ENCODE results near the gene DUS2.
A peak's percentile ranks its signal among the peaks of the same experiment; 100 is the strongest.
"Not testable (repeated sequence)": the region's sequence is repeated elsewhere in the genome, so short reads cannot be mapped to it uniquely, and the experiment has no call there.

Gene DUS2

DNA sequence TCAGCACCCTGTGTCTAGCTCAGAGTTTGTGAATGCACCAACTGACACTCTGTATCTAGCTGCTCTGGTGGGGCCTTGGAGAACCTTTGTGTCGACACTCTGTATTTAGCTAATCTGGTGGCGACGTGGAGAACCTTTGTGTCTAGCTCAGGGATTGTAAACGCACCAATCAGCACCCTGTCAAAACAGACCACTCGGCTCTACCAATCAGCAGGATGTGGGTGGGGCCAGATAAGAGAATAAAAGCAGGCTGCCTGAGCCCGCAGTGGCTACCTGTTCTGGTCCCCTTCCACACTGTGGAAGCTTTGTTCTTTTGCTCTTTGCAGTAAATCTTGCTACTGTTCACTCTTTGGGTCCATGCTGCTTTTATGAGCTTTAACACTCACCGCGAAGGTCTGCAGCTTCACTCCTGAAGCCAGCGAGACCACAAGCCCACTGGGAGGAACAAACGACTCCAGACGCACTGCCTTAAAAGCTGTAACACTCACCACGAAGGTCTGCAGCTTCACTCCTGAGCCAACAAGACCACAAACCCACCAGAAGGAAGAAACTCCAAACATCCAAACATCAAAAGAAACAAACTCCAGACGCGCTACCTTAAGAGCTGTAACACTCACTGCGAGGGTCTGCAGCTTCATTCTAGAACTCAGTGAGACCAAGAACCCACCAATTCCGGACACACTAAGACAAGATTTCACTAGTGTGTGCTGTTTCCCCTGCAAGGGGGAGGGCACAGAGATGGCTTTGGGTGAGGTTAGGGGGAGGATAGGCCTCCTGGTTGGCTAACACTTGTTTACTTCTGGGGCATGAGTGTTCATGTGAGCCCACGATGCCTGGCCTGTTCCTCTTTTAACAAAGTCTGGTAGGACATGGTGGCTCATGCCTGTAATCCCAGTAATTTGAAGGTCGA, 24.1 kb upstream of the DUS2 start, which contains the start of gene DPEP2:
Gene DPEP2, minus strand, starts transcription at position 706 of the 910 bp plus-strand sequence. CDS start 6,272 bp downstream, outside the sequence.
- DNase-seq (ENCODE audit: low read depth in 2 of 2): not testable (repeated sequence)

DNA sequence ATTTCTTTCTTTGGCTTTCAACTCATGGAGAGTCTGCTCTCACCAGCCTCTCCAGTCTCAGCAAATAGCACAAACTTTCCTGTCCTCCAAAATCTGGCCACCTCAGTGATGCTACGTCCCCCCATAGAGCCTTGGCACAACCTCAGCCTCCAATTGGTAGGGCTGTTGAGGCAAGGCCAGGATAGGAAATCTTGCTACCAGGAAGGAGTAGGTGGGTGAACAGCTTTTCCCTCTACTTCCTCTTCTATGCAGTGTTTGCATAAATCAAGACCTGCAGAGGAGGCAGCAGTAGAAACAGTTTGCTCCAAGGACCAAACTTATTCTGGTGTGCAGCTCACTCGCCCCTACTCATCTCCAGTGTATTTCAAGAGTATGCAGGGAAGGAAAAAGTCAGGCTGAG, 23.1 kb upstream of the DUS2 start:
- DNase-seq (ENCODE audit: low read depth in 2 of 2): no peak

DNA sequence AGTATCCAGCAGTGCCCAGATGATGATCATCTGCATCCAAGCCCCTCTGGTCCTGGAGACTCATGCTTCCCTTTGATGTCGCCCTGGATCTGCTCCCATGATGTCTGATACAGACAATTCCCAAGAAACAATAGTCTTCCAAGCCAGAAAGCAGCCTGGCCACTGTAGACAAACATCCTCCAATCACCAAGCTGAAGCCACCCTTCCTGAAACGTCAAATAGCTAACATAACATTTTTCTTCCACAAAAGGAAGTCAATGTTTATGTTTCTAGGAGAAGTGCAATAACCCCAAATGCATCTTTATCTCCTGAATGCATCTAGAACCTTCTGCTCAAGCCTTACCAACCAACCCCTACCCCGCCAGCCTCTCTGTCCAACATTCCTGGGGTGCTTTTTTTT, 22.6 kb upstream of the DUS2 start:
- DNase-seq (ENCODE audit: low read depth in 2 of 2): no peak

DNA sequence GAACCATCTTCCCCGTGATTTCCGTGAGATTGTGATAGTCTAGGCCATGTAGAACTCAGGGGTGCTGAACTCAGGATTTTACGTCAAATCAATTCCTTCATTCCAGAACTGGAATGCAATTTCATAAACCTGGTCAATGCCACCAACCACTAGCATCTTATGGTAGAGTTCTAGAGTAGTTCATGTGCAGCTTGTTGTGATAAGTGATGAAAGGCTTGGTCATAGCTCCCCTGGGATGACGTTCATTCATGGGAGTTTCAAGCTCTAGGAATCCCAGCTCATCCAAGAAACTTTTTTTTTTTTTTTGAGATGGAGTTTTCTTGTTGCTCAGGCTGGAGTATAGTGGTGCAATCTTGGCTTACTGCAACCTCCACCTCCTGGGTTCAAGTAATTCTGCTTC, 20.1 kb upstream of the DUS2 start:
- DNase-seq (ENCODE audit: low read depth in 2 of 2): no peak

DNA sequence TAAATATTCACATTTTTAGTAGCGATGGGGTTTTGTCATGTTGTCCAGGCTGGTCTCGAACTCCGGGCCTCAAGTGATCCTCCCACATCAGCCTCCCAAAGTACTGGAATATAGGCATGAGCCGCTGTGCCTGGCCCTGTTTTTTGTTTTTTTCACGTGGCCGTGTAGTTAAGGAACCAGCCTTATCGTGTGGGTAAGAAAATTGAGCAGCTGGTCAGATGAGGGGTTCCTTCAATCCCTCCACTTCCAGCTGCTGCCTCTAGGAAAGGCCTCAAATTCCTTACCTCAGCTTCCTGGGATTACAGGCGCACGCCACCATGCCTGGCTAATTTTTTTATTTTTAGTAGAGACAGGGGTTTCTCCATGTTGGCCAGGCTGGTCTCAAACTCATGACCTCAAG, 17.9 kb upstream of the DUS2 start:
- DNase-seq (ENCODE audit: low read depth in 2 of 2): no peak

DNA sequence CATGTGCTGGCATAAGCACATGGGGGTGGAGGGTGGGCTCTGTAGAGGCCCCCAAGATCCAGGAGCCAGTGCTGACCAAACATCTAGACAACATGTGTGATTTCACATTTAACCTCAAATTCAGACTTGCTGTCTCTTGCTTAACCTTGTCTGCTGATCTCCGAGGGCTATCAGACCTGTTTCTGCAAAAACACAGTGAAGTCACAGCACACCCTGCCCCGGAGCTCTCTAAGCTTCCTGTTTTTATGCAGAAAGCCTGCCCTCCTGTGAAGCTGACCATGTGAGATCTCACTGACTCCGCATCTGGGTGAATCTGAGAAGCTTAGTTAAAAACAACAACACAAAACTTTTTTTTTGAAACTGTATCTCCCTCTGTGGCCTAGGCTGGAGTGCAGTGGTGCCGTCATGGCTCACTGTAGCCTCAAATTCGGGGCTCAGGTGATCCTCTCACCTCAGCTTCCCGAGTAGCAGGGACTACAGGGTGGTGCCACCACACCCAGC, 17.2 kb upstream of the DUS2 start:
- DNase-seq (ENCODE audit: low read depth in 2 of 2): no peak

DNA sequence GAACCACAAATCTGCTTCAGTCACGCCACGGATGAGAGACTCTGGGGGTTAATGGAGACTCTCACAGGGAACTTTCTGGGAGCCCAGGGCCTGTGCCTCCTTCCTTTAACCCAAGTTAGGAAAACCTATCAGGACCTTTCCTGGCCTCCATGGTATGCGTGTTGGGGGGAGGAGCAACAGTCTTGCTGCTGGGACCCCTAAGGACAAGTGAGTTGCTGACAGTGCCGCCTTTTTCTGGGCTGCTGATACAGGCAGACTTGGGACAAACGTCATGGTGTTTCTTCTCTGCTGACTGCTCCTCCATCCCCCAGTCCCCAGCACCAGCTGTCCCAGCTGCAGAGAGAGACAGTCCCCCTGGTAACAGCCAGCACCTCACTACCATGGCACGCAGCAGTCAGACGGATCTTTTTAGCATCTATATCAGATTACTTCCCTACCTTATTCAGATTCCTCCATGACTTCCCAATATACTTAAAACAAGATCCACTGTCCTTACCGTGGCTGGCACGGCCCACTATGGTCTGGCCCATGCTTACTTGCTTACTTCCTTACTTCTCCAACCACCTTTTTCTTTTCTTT, 13.8 kb upstream of the DUS2 start:
- DNase-seq (ENCODE audit: low read depth in 2 of 2): no peak

DNA sequence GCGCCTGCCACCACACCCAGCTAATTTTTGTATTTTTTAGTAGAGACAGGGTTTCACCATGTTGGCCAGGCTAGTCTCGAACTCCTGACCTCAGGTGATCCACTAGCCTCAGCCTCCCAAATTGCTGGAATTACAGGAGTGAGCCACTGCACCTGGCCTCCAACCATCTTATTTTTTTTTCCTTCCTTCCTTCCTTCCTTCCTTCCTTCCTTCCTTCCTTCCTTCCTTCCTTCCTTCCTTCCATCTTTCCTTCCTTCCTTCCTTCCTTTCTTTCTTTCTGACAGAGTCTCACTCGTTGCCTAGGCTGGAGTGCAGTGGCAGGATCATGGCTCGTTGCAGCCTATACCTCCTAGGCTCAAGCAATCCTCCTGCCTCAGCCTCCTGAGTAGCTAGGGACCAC, 13.2 kb upstream of the DUS2 start:
- not testable (repeated sequence) for DNase-seq (ENCODE audit: low read depth in 2 of 2)

DNA sequence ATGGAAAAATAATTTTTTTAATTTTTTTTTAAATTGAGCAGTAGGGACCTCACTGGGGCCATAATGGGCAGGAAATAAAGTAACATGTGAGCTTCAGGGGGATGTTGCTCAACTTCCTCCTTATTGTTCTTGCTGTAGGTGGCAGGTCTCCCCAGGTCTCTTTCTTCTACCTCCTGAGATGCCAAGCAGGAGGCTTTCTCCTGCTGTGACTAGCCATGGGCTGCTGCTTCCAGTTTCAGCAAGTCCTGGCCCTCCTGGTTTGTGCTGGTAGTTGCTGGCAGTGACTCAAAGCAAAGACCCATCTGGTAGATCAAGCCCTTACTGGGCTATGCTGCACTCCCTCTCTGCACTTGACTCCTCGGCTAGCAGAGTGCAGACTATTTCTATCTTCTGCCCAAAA, 9.6 kb upstream of the DUS2 start:
- DNase-seq (ENCODE audit: low read depth in 2 of 2): no peak

DNA sequence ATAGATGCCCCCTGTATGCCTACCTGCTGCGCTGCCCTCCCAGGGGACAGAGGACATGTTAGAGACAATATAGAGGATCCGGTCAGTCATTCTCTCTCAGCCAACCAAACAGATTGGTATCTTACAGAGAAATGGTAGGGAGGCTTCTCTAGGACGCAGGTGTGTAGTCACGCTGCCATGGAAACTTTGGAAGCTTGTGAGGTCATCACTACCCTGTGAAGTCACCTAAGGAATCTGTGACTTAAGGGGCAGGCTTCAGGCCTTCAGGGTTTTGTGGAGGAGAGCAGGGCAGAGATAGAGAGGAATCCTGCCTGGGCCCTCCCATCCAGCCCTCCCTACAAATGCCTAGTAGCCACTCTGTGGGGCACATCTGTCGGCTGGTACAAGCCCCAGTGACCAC, 7.4 kb upstream of the DUS2 start, which contains the start of gene DPEP2NB:
Gene DPEP2NB, minus strand, starts transcription at position 231 of the 400 bp plus-strand sequence. Its CDS starts 141 bp downstream, at position 90.
- DNase-seq (ENCODE audit: low read depth in 2 of 2): no peak

DNA sequence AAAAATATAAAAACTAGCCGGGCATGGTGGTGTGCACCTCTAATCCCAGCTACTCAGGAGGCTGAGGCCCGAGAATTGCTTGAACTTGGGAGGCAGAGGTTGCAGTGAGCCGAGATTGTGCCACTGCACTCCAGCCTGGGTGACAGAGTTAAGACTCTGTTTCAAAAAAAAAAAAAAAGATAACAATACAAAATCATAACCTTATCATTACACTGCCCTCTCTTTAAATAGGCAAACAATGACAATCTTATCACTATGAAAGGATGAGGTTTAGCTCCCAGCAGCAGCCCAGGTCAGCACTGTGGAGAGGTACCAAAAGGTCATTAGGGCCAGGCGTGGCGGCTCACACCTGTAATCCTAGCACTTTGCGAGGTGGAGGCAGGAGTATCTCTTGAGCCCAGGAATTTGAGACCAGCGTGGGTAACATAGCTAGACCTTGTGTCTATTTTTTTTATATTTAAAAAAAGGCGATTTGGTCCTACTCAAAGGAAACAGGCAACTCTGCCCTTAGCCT, 3.9 kb upstream of the DUS2 start:
- DNase-seq (ENCODE audit: low read depth in 2 of 2): no peak

DNA sequence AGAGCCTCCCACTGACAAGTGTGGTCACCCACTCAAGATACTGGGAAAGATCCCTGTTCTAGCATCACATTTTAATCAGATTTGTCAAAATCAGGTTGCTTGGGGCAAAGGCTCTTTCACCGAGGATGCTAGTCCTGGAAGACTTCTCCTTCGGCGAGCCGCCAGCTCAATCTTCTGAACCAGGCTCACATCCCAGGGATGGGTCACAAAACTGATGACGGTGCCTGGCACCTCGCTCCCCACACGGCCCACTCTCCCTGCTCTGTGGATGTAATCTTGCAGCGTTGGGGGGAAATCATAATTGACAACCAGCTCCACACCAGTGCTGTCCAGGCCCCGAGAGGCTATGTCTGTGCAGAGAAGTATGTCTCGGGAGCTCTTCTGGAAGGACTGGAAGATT, 1.6 kb upstream of the DUS2 start:
- no peak for DNase-seq (ENCODE audit: low read depth in 2 of 2)

DNA sequence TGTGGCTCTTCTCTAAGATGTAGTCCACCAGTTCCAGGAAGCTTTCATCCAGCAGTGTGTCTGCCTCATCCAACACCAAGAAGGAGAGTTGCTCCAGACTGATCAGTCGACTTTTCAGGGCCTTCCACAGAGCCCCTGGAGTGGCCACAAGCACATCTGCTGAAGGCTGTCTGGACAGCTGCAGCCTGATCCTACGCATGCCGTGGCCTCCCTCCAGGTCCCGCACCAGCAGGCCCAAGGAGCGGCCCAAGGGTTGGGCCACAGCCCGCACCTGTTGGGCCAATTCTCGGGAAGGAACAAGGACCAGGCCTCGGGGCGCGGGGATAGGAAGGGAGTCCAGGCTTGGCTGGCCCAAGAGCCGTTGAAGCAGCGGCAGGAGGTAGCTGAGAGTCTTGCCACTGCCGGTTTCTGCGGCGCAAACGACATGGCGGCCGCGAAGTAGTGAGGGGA, 781 bp upstream of the DUS2 start:
- DNase-seq (ENCODE audit: low read depth in 2 of 2): no peak

DNA sequence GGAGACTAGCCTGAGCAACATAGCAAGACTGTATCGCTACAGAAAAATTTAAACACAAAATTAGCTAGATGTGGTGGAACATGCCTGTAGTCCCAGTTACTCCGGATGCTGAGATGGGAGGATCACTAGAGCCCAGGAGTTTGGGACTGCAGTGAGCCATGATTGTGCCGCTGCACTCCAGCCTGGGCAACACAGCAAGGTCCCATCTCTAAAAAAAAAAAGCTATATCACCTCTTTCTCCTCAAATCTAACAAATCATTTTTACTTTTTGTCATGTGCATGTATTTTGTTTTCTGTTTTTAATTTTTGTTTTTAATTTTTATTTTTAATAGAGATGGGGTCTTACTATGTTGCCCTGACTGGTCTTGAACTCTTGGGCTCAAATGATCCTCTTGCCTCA, 5.9 kb downstream of the DUS2 start:
- DNase-seq (ENCODE audit: low read depth in 2 of 2): no peak

DNA sequence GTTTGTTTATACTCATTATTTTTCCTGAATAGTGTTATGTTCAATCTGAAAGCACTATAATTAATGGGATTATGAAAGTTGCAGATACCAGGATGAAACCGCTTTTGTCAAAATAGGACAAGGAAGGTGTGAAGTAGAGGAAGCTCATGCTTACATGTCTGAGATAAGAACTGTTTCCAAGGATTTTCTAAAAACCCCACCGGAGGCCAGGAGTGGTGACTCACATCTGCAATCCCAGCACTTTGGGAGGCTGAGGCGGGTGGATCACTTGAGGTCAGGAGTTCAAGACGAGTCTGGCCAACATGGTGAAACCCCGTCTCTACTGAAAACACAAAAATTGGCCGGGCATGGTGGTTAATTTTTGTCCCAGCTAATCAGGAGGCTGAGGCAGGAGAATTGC, 7.0 kb downstream of the DUS2 start:
- DNase-seq (ENCODE audit: low read depth in 2 of 2): not testable (repeated sequence)

DNA sequence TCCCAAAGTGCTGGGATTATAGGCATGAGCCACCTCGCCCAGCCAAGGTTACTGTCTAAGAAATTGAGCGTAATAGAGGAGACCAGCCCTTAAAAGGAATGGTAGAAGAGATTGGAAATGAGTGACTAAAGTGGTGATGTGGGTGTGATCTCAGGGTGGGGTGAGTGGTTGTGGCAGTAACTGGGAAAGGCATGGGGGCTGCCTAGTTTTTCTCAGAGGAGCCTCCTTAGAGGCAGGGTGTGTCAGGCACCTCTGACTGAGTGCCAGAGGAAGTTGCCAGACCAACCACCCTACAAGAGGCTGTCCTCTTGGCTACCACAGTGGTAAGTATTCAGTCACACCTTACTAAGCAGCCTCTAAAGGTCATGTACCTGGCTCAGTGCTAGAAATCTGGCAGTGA, 8.9 kb downstream of the DUS2 start:
- no peak for DNase-seq (ENCODE audit: low read depth in 2 of 2)

DNA sequence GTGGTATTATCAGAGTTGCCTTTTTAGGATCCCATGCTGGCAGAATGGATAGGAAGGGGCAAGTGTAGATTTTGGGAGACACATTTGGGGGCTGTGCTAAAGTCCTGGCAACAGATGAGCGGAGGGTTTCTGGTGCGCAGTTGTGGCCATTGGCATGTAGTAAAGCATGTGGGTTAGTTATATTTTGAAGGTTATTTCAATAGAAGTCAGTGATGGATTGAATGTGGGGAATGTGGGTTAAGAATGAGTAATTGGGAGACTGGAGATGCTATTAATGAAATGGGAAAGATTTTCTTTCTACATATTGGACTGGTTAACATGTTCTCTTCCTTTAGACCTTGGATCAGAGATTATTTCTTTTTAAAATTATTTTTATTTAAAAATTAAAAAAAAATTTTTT, 10.0 kb downstream of the DUS2 start:
- no peak for DNase-seq (ENCODE audit: low read depth in 2 of 2)

DNA sequence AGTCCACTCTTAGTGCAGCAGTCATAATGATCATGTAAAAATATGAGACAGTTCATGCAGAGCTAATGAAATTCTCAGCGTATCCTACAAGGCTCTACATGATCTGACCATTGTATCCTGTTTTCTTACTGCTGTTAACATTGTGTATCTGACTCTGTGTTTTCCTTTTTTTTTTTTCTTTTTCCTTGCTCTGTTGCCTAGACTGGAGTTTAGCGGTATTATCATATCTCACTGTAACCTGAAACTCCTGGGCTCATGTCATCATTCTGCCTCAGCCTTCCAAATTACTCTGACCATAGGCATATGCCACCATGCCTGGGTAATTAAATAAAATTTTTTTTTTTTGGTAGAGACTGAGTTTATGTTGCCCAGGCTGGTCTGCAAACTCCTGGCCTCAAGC, 12.1 kb downstream of the DUS2 start:
- DNase-seq (ENCODE audit: low read depth in 2 of 2): no peak

DNA sequence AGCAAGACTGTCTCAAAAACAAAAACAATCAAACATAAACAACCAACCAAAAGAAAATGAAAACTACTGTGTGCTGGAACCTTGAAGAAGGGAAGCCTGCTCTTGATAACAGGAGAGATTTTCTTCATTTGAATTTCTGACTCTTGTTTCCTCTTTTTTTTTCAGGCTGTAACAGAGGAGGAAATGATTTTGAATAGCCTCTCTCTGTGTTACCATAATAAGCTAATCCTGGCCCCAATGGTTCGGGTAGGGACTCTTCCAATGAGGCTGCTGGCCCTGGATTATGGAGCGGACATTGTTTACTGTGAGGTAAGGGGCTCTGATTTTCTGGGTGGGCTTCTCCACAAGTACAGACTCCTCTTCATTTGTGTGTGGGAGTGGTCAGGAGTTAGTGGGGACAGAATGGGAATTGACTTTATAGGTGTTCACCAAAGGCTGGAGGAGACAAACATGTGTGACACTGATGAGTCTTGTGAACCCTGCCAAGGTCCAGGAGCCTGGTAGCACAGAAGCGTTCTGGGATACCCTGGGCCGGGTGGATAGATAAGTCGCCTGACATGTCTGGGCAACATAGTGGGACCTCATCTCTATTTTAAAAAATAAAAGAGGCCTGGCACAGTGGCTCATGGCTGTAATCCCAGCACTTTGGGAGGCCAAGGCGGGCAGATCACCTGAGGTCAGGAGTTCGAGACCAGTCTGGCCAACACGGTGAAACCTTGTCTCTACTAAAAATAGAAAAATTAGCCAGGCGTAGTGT, 14.9 kb downstream of the DUS2 start:
- no peak for DNase-seq (ENCODE audit: low read depth in 2 of 2)

DNA sequence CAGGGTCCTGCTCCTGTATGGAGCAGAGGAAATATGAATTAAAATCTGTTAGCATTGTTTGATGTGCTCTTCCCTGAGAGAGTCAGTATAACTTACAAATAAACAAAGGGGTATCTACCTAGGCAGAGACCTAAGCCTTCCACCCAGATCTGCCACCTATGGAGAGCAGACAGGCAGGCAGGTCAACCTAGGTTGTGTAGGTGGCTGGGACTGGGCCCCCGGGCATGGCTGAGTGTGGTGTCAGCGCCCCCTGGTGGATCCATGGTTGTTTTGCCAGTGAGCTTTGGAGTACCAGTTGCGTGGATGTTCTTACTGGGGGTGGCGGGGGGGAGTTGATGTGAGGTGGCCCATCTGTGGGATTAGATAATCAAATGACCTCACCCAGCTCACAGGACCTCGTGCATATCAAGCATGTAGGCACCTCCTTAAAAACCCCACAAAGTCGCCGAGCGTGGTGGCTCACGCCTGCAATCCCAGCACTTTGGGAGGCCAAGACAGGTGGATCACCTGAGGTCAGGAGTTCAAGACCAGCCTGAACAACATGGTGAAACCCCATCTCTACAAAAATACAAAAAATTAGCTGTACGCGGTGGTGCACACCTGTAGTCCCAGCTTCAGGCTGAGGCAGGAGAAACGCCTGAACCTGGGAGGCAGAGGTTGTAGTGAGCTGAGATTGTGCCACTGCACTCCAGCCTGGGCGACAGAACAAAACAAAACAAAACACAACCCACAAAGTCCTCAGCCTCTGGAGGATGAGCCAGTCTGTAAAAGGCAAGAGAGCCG, 17.6 kb downstream of the DUS2 start:
- peak; percentile 73 to 86 for DNase-seq (ENCODE audit: low read depth in 2 of 2)

DNA sequence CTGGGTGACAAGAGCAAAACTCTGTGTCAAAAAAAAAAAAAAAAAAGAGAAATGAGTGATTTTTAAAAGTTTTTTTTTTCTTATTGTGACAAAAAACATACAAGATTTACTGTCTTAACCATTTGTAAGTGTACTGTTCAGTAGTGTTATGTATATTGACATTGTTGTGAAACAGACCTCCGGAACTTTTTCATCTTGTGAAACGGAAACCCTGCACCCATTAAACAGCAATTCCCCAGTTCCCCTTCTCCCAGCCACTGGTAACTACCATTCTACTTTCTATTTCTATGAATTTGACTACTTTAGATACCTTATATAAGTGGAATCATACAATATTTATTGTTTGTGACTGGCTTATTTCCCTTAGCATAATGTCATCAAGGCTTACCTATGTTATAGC, 18.7 kb downstream of the DUS2 start:
- no peak for DNase-seq (ENCODE audit: low read depth in 2 of 2)

Measured in stimulated activated CD4-positive, alpha-beta T cell treated with anti-CD3 and anti-CD28 coated beads, Interleukin-12 subunit alpha, Interleukin-12 subunit beta, amount 100 ng/mL, for 24 hours (primary cell).